ENCODE data around the gene THOC2. TPM values are rescaled to one million over a fixed set of nuclear protein-coding genes. Genes with fewer than 3 reads are reported as not detected.

The THOC2 gene
- total and polyA plus RNA-seq, 9 of the 15 experiments (the other 6 are each of a cell fraction or from before 2014, with no cell fraction given) = 131 to 234 (median 192) TPM

GRCh38 chrX:123625477-123625876 lies 107.4 kb downstream of the THOC2 start (continued):
- no peak for TF ChIP-seq ZNF23 (CRISPR knock-in tag; IDR thresholded peaks at IDR 0.05)

GRCh38 chrX:123617007-123617406 lies 115.8 kb downstream of the THOC2 start:
- H2AFZ ChIP-seq (ENCODE audit: low read depth, low read length) = no peak overlapping the region
- no peaks in the 10 kb centered on the region for H3K9me1 ChIP-seq (ENCODE audit: control insufficient read depth, insufficient read depth, low read length)
- H3K9me3 ChIP-seq (replicated peaks; ENCODE audit: control insufficient read depth, insufficient read depth, low read depth, low read length) = no peaks in the 10 kb centered on the region
- no peaks in the 10 kb centered on the region for H3K27me3 ChIP-seq (ENCODE audit: control insufficient read depth in 2 of 2, insufficient read depth in 2 of 2, low read length in 2 of 2)
- no peaks in the 10 kb centered on the region for H4K20me1 ChIP-seq (replicated peaks; ENCODE audit: control insufficient read depth, insufficient read depth, low read length)
- intact Hi-C loops (cut with micrococcal nuclease) (no loop called here), in situ Hi-C loops (cut with MboI) (no loop called here)
- no peak overlapping the region for H3K9ac ChIP-seq (ENCODE audit: insufficient read depth in 1 of 2, low read depth in 2 of 2, low read length in 2 of 2)
- peaks cover 78% of the 10 kb centered on the region for H3K36me3 ChIP-seq (ENCODE audit: control insufficient read depth, insufficient read depth, low read length)
- CTCF ChIA-PET (ENCODE audit: low intra/inter-chr PET ratio) = no interaction called here
- H3K79me2 ChIP-seq (ENCODE audit: control insufficient read depth, insufficient read depth, low read length) = no peaks in the 10 kb centered on the region; the same call in 2 of the 3 replicates
- H3K4me2 ChIP-seq (ENCODE audit: insufficient read depth, low read length) = no peak overlapping the region
- ATAC-seq = no peak
- FAIRE-seq = no peak
- TF ChIP-seq ZNF316 (IDR thresholded peaks at IDR 0.05) (peak; percentile 26; the same call in 1 of the 2 replicates), ARID2 (IDR thresholded peaks at IDR 0.05) (no peak)
- POLR2A ChIA-PET = interaction anchor here (1.1 kb wide), 1 partner anchor 25 kb away, joined by 3 read pairs; no protein-coding TSS in a partner anchor
- WGBS (ENCODE audit: insufficient coverage, low coverage, missing lambda C conversion rate) = 100% methylated on average over 1 of the region's 1 CpG
- H3K4me1 ChIP-seq (replicated peaks in 1 of 2; ENCODE audit: control insufficient read depth in 2 of 2, insufficient read depth in 2 of 2, low read length in 2 of 2) = no peaks in the 10 kb centered on the region
- H3K27ac ChIP-seq (ENCODE audit: extremely low read depth, low read depth, low read length) = no peak overlapping the region
- no TSS peak for BruUV-seq (replicated peaks)
- no peak overlapping the region for H3K4me3 ChIP-seq
- DNase-seq (ENCODE audit: extremely low read depth in 1 of 4, low spot score in 3 of 4) = no peak

GRCh38 chrX:123610915-123611314 lies 121.9 kb downstream of the THOC2 start:
- no peaks in the 10 kb centered on the region for H3K9me1 ChIP-seq (ENCODE audit: control insufficient read depth, insufficient read depth, low read length)
- no peaks in the 10 kb centered on the region for H3K27me3 ChIP-seq (ENCODE audit: control insufficient read depth in 2 of 2, insufficient read depth in 2 of 2, low read length in 2 of 2)
- intact Hi-C loops (cut with micrococcal nuclease) = no loop called here
- FAIRE-seq = no peak
- no peak for ATAC-seq
- POLR2A ChIA-PET = interaction anchor here (0.6 kb wide), 2 partner anchors 144 to 163 kb away, joined by 3 read pairs; no protein-coding TSS in a partner anchor
- no peaks in the 10 kb centered on the region for H3K4me1 ChIP-seq (replicated peaks in 1 of 2; ENCODE audit: control insufficient read depth in 2 of 2, insufficient read depth in 2 of 2, low read length in 2 of 2)
- no peak overlapping the region for H2AFZ ChIP-seq (ENCODE audit: low read depth, low read length)
- in situ Hi-C loops (cut with MboI) = no loop called here
- H4K20me1 ChIP-seq (replicated peaks; ENCODE audit: control insufficient read depth, insufficient read depth, low read length) = no peaks in the 10 kb centered on the region
- no TSS peak for BruUV-seq (replicated peaks)
- no peaks in the 10 kb centered on the region for H3K9me3 ChIP-seq (replicated peaks; ENCODE audit: control insufficient read depth, insufficient read depth, low read depth, low read length)
- peaks cover 85% of the 10 kb centered on the region for H3K36me3 ChIP-seq (ENCODE audit: control insufficient read depth, insufficient read depth, low read length)
- CTCF ChIA-PET (ENCODE audit: low intra/inter-chr PET ratio) = no interaction called here
- no peak for TF ChIP-seq SAFB2 (IDR thresholded peaks at IDR 0.05; ENCODE audit: borderline replicate concordance, low read depth, low read length, severe bottlenecking)
- no peak for TF ChIP-seq BACH1 (tag; IDR thresholded peaks at IDR 0.05)
- no peak for TF ChIP-seq HDGF (IDR thresholded peaks at IDR 0.05)
- TF ChIP-seq TEAD2 (tag; IDR thresholded peaks at IDR 0.05) = no peak
- TF ChIP-seq CHCHD3 (CRISPR knock-in tag; IDR thresholded peaks at IDR 0.05) = no peak
- TF ChIP-seq ZNF79 (CRISPR knock-in tag; IDR thresholded peaks at IDR 0.05; ENCODE audit: low read depth) = no peak
- TF ChIP-seq DEAF1 (CRISPR knock-in tag; IDR thresholded peaks at IDR 0.05) = no peak
- no peak for TF ChIP-seq SMAD3 (CRISPR knock-in tag; conservative IDR thresholded peaks at IDR 0.05)
- TF ChIP-seq SMAD2 (IDR thresholded peaks at IDR 0.05; ENCODE audit: low read depth, low read length) = no peak
- H3K9ac ChIP-seq (ENCODE audit: insufficient read depth in 1 of 2, low read depth in 2 of 2, low read length in 2 of 2) = no peak overlapping the region
- H3K4me2 ChIP-seq (ENCODE audit: insufficient read depth, low read length) = no peak overlapping the region
- no peak overlapping the region; the same call in 2 of the 3 replicates for H3K27ac ChIP-seq (ENCODE audit: extremely low read depth, low read depth, low read length)
- H3K79me2 ChIP-seq (ENCODE audit: control insufficient read depth, insufficient read depth, low read length) = no peaks in the 10 kb centered on the region; the same call in 2 of the 3 replicates
- DNase-seq (ENCODE audit: extremely low read depth in 1 of 4, low spot score in 3 of 4) = no peak
- no peak overlapping the region for H3K4me3 ChIP-seq
- WGBS (ENCODE audit: insufficient coverage, low coverage, missing lambda C conversion rate) = 90% methylated on average over 2 of the region's 2 CpGs
